Right kidney (tissue), 1 donor: Measurements from ENCODE around the gene ZNF581.

ENCODE experiments used
- DNase-seq: peaks from one replicate; pipeline ENCODE4 v3.0.0-alpha.2; 2016

The ZNF581 gene

GRCh38 chr19:55648585-55649267, 5.3 kb downstream of the ZNF581 start:
- DNase-seq, result peak; percentile 66

DNA sequence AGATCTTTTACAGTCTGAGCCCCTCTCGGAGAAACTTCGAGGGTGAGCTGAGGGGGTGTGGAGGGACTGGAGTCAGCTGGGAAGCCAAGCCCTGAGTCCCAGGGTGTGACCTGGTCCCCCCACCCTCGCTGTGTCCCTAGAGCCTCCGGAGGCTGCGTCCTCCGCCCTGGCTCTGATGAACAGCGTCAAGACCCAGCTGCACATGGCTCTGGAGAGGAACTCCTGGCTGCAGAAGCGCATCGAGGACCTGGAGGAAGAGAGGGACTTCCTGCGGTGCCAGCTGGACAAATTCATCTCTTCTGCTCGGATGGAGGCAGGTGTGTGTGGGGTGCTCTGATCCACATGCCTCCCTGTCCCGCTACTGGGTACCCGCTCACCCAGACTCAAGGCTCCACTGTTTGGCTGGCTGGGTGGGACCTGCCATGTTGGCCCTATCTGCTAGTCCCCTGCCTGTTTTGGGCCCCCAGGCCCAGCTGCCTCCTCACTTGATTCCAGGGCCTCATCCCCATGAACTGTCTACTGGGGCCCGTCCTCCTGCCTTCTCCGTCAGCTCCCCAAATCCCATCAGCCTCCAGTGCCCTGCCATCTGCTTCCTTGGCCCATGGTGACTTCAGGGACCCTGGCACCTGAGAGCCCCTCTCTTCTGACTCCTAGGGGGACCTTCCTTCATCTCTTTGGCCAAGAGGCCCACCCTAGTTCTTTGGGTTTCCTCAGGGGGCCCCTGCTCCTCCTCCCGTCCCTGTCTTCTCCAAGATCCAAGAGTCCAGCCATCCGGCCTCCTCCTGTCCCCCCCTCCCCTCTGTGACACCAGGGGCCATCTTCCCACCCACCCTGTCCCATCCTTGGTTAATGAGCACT, 6.0 kb downstream of the ZNF581 start:
- DNase-seq, result no peak

- no peak for DNase-seq
Observed at GRCh38 chr19:55650126-55650557, 6.7 kb downstream of the ZNF581 start.

DNA sequence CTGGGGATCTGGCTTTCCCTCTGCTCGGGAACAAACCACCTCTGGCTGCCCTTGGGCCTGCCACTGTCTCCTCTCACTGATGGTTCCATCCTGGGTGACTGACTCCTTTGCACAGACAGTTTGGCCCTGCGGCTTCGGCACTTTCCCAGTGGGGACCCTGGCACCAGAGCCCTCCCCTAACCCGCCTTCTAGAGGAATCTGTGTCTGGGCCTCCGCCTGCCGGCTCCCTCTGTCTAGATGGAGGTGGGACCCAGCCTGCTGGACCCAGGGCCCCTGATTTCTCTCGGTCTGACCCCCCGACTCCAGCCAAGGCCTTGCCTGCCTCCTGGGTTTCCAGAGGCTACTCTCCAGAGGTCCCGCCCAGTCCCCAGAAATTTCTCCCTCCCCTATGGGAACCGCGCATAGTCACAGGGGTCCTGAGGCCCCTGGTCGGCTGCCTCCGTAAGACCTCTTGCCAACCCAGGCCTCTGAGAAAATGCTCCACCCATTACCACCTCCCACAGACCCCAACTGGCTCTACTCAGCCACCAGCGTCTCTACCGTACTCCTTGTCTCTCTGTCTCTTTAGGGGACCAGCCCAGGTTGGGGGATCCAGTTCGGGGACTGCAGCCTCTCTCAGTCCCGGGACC, 7.3 kb downstream of the ZNF581 start:
- no peak for DNase-seq

DNA sequence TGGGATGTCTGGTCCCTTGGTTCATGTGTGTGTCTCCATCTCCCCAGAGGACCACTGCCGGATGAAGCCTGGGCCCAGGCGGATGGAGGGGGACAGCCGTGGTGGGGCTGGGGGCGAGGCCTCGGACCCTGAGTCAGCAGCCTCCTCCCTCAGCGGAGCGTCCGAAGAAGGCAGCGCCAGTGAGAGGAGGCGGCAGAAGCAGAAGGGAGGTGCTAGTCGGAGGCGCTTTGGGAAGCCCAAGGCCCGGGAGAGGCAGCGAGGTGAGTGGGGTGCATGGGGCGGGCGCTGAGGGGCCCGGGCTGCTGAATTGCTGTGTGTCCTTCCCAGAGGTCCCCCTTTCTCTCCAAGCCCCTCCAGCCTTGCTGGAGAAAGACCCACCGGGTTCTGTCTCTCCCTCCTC, 7.8 kb downstream of the ZNF581 start:
- no peak for DNase-seq

DNA sequence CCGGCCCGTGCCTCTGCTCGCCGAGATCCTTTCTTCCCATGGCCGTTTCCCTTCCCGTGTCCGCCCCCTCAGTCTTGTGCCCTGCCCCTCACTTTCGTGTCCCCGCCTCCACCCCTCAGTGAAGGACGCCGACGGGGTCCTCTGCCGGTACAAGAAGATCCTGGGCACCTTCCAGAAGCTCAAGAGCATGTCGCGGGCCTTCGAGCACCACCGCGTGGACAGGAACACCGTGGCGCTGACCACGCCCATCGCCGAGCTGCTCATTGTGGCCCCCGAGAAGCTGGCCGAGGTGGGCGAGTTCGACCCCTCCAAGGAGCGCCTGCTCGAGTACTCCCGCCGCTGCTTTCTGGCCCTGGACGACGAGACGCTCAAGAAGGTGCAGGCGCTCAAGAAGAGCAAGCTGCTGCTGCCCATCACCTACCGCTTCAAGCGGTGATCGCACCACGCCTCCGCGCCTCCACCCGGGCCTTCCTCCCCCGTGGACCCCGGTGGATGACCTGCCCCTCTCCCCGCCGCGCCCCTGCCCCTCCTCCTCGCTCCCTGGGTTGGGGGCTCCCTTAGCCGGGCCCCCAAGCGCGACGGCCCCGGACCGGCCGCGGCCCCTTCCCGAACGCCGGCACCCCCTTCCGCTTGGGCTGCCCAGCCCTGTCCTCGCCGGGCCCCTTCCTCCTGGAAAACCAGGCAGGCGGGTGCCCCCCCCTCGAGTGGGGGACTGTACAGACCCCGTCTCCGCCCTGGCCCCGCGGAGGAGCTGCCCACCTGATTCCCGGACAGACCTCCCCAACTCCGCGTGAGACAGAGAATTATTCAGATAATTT, 9.1 kb downstream of the ZNF581 start:
- peak; percentile 17 for DNase-seq

- DNase-seq, result peak; percentile 100
Observed at GRCh38 chr19:55653651-55654322, 10.3 kb downstream of the ZNF581 start.

- DNase-seq, result peak; percentile 99
Observed at GRCh38 chr19:55654323-55654867, 10.9 kb downstream of the ZNF581 start.

DNA sequence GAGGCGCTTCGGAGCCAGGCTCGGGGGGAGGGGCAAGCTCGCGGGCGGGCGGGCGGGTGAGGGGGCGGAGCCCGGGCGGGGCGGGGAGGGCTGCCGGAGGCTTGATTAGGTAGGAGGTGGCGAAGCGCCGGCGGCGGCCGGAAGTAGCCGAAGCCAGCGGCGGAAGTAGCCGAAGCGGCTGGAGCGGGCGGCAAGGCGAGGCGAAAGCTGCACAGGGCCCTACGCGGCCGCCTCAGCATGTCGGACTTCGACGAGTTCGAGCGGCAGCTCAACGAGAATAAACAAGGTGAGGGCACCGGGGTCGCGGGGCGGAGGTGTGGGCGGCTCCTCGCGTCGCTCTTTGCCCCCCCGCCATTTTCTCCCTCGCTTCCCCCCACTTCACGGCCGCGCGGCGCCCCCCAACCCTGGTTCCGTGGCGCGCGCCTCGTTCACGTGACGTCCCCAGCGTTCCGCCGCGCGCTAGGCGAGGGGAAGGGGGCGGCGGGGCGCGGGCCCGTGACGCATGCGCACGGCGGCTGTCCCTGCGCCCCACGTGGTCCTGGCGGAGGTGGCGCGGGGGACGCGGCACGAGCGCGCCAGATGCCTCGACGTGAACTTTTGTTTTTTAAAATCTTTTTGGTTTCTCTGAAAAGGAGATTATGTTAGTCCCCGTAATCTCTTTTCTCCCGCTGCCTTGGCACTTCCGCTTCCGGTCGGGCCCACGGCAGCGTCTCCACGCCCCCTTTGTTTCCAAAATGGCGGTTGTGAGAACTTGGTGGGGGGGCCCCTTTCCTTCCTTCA, 11.6 kb downstream of the ZNF581 start, which contains the start of gene U2AF2:
Gene U2AF2, plus strand, starts transcription at position 168 of the 780 bp plus-strand sequence. Its CDS starts 70 bp downstream, at position 238.
- DNase-seq, result peak; percentile 95

GRCh38 chr19:55655648-55656040, 12.2 kb downstream of the ZNF581 start:
- DNase-seq, result no peak

- no peak for DNase-seq
Observed at GRCh38 chr19:55656552-55656951, 13.1 kb downstream of the ZNF581 start.

DNA sequence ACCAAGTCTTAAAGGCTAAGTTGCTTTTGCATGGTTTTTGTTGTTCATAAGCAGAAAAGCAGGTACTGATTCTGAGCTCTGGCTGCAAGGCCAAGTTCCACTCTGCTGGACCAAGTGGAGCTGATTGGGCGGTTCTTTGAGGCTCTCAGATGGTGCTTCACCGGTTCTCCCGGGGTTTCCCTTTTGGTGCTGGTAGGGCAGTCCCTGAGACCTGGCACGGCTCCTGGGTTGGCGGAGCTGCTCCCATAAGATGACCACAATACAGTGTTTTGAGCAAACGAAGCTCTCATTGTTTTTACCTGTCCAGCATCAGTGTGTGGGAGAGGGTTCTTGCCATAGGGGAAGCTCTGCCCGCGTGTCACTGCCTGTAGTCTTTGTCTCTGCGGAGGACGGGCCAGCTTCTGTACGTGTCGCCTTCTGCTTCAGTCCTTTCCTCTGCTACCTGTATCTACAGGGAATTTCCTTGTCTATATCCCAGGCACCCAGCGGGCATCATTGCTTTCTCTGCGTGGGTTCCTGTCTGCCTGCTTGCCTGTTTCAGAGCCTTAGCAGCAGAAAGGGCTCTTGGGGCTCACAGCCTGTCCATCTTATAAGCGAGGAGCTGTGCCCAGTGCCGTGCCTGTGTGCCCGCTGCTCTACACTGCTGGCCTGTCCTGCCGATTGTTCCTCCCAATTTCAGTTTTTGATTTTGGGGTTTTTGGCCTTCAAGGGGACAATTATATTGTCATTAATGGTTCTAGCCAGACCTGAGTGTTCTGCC, 13.7 kb downstream of the ZNF581 start:
- no peak for DNase-seq

DNA sequence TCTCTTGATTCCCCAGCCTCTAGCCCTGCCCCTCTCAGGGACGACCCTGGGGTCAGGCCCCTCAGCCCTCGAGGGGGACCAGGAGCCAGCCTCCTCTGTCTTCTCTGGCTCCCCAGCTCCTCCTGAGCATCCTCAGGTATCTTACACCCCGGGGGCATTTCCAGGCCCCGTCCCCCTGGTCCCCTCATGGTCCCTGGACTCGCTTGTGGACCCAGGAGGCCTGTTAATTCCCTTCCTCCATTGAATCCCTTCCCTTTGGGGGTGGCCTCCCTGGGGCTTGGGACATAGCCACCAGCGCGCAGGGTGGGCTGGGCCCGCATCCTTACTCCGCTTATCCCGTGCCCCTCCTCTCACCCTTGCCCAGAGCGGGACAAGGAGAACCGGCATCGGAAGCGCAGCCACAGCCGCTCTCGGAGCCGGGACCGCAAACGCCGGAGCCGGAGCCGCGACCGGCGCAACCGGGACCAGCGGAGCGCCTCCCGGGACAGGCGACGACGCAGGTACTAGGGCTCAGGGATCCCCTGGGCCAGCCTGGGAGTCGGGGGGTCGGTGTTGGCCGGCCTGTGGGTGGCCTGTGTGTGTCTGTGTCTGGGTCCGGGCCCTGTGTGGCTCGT, 15.5 kb downstream of the ZNF581 start:
- DNase-seq, result no peak

- DNase-seq, result no peak
Observed at GRCh38 chr19:55659822-55660221, 16.4 kb downstream of the ZNF581 start.

GRCh38 chr19:55660404-55660803, 17.0 kb downstream of the ZNF581 start:
- DNase-seq, result no peak

DNA sequence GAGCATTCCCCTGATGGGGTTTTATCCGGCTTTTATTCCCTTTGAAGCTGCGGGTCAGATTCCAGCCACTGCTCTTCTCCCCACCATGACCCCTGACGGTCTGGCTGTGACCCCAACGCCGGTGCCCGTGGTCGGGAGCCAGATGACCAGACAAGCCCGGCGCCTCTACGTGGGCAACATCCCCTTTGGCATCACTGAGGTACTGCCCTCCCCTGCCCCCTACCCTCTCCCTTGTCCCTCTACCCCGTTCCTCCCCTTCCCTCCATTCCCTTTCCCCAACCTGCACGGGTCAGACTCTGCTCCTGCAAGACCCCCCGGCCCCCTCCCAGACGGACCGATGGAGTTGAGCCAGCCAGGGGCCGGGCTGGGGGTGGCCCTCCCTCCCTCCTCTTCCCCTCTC, 17.5 kb downstream of the ZNF581 start:
- DNase-seq, result no peak

GRCh38 chr19:55661826-55662225, 18.4 kb downstream of the ZNF581 start:
- DNase-seq, result no peak

DNA sequence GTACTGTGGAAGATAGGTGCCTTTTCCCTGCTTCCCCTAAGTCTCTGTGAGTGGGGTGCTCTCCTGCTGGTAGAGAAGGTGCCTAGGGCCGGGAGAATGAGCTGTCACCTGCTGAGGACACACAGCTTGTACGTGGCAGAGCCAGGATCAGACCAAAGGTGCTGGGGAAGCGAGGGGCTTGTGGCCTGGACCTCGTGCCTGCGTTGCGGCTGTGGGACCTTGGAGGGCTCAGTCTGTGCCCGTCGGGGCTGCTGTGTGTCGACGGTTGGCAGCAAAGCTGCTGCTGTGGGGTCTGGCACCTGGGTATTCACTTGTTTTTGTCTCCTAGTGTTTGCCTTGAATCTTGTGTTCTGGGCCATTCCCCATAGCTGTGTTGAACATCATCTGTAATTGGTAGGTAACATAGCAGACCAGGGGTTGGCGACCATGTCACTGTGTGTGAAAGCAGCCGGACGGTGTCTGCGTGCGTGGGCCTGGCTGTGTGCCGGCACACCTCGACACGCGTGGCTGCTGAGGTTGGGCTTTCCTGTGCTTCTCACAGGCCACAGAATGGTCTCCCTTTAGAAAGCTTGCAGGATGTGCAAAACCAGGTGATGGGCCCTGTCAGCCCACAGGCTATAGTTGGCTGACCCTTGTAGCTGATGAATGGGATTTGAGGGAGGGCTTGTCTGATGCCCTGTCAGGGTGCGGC, 20.5 kb downstream of the ZNF581 start:
- no peak for DNase-seq
